ENCODE data around the gene AACS. TPM values are rescaled to one million over a fixed set of nuclear protein-coding genes. Genes with fewer than 3 reads are reported as not detected.

Gene AACS
- polyA plus RNA-seq, 2 of the 4 experiments (the other 2 are of a cell fraction) = 18.6 to 20.4 TPM

- ATAC-seq = no peak
- POLR2A ChIA-PET = no interaction called here
- no peak for TF ChIP-seq ELK1 (IDR thresholded peaks at IDR 0.05; ENCODE audit: low read depth, low read length)
- no peak for TF ChIP-seq FOXS1 (CRISPR knock-in tag; IDR thresholded peaks at IDR 0.05)
- no peak for TF ChIP-seq MAZ (IDR thresholded peaks at IDR 0.05; ENCODE audit: borderline replicate concordance, low read depth, low read length)
- TF ChIP-seq GATA3 (IDR thresholded peaks at IDR 0.05; ENCODE audit: borderline replicate concordance) = no peak
- TF ChIP-seq ZFP36 (IDR thresholded peaks at IDR 0.05; ENCODE audit: borderline replicate concordance, partially characterized antibody) = no peak
- no peak for TF ChIP-seq HOXB5 (CRISPR knock-in tag; IDR thresholded peaks at IDR 0.05)
- TF ChIP-seq ZSCAN20 (CRISPR knock-in tag; IDR thresholded peaks at IDR 0.05) = no peak
- TF ChIP-seq JUN (IDR thresholded peaks at IDR 0.05) = no peak
- H3K4me2 ChIP-seq = no peak overlapping the region
- CTCF ChIA-PET = interaction anchor here (1.4 kb wide), 1 partner anchor 17 kb away, joined by 3 read pairs; no protein-coding TSS in a partner anchor
- DNase-seq (ENCODE audit: low read depth in 1 of 2, low spot score in 1 of 2) = no peak
- H3K4me3 ChIP-seq = no peak overlapping the region
- H3K4me1 ChIP-seq = 0 out of 3 replicates have a peak, but pooled peaks cover 9% of the 10 kb centered on the region
- FAIRE-seq = no peak
- no peaks in the 10 kb centered on the region for H3K9me3 ChIP-seq
- WGBS (ENCODE audit: missing lambda C conversion rate) = 93% methylated on average over 12 of the region's 14 CpGs
- no peak overlapping the region for H3K27ac ChIP-seq
These were observed 57.4 kb downstream of the AACS start for GRCh38 chr12:125122668-125123067.

GRCh38 chr12:125124320-125124966 is 59.2 kb downstream of the AACS start:
- no peak overlapping the region for H3K27ac ChIP-seq
- FAIRE-seq = peak; percentile 78
- ATAC-seq = no peak
- H3K4me3 ChIP-seq = no peak overlapping the region
- 75% methylated on average over 11 of the region's 11 CpGs for WGBS (ENCODE audit: missing lambda C conversion rate)
- no peak for DNase-seq (ENCODE audit: low read depth in 1 of 2, low spot score in 1 of 2)
- no peaks in the 10 kb centered on the region for H3K9me3 ChIP-seq
- CTCF ChIA-PET = no interaction called here
- H3K4me2 ChIP-seq = no peak overlapping the region
- 0 out of 3 replicates have a peak, but pooled peaks cover 9% of the 10 kb centered on the region for H3K4me1 ChIP-seq
- POLR2A ChIA-PET = no interaction called here
- TF ChIP-seq ELK1 (IDR thresholded peaks at IDR 0.05; ENCODE audit: low read depth, low read length) (no peak), HMGXB4 (CRISPR knock-in tag; IDR thresholded peaks at IDR 0.05; ENCODE audit: borderline replicate concordance) (no peak)

- FAIRE-seq (no peak), ATAC-seq (peak in 1 of 2 experiments; percentile 26; a peak in 1 of 6 replicates), DNase-seq (ENCODE audit: low read depth in 1 of 2, low spot score in 1 of 2) (peak in 1 of 2 experiments; percentile 24)
- ChIA-PET CTCF (no interaction called here), POLR2A (no interaction called here)
- no peak overlapping the region for H3K4me3 ChIP-seq
- H3K4me1 ChIP-seq = 0 out of 3 replicates have a peak, but pooled peaks cover 9% of the 10 kb centered on the region
- no peak for TF ChIP-seq FOSB (CRISPR knock-in tag; IDR thresholded peaks at IDR 0.05)
- H3K9me3 ChIP-seq = no peaks in the 10 kb centered on the region
- H3K27ac ChIP-seq = no peak overlapping the region
- no peak overlapping the region for H3K4me2 ChIP-seq
- 59% methylated on average over 4 of the region's 4 CpGs for WGBS (ENCODE audit: missing lambda C conversion rate)
These were observed 60.0 kb downstream of the AACS start for GRCh38 chr12:125125271-125125670.

- POLR2A ChIA-PET = no interaction called here
- ATAC-seq = no peak
- no peak for FAIRE-seq
These were observed 63.4 kb downstream of the AACS start for GRCh38 chr12:125128439-125129178.

More at GRCh38 chr12:125128439-125129178, 63.4 kb downstream of the AACS start:
- H3K4me1 ChIP-seq = 0 out of 3 replicates have a peak, but pooled peaks cover 9% of the 10 kb centered on the region
- TF ChIP-seq FOSB (CRISPR knock-in tag; IDR thresholded peaks at IDR 0.05) (no peak), FOSL2 (IDR thresholded peaks at IDR 0.05) (no peak), FOSL2 (CRISPR knock-in tag; IDR thresholded peaks at IDR 0.05) (no peak), POLR2AphosphoS2 (conservative IDR thresholded peaks at IDR 0.05; ENCODE audit: low read length) (no peak), TP53 (CRISPR knock-in tag; IDR thresholded peaks at IDR 0.05) (no peak), NR3C1 (IDR thresholded peaks at IDR 0.05) (no peak), ZFP36 (IDR thresholded peaks at IDR 0.05; ENCODE audit: borderline replicate concordance, partially characterized antibody) (no peak), MYC (IDR thresholded peaks at IDR 0.05; ENCODE audit: borderline replicate concordance, low read length) (no peak), EHF (CRISPR knock-in tag; IDR thresholded peaks at IDR 0.05) (no peak), ZSCAN20 (CRISPR knock-in tag; IDR thresholded peaks at IDR 0.05) (no peak), CHD2 (IDR thresholded peaks at IDR 0.05; ENCODE audit: low read length, partially characterized antibody) (no peak)
- no peak overlapping the region for H3K4me3 ChIP-seq
- 89% methylated on average over 18 of the region's 18 CpGs for WGBS (ENCODE audit: missing lambda C conversion rate)
- H3K27ac ChIP-seq = no peak overlapping the region
- DNase-seq (ENCODE audit: low read depth in 1 of 2, low spot score in 1 of 2) = no peak
- H3K4me2 ChIP-seq = no peak overlapping the region
- CTCF ChIA-PET = no interaction called here
- no peaks in the 10 kb centered on the region for H3K9me3 ChIP-seq

All from A549 (cell line).